GM12892 (cell line): ENCODE data around the gene DDC.
"Not testable (repeated sequence)": the region's sequence is repeated elsewhere in the genome, so short reads cannot be mapped to it uniquely, and the experiment has no call there.

ENCODE experiments used
- POLR2A ChIP-seq: IDR thresholded peaks from 2 replicates; pipeline ENCODE4 v1.6.1; 2011; ENCODE audit warnings: low read depth, low read length, control low read depth
- POLR2AphosphoS5 ChIP-seq: IDR thresholded peaks from 2 replicates; pipeline ENCODE4 v1.6.1; 2011; ENCODE audit warnings: low read depth, low read length, control low read depth
- TAF1 ChIP-seq: IDR thresholded peaks from 2 replicates; pipeline ENCODE4 v1.6.1; 2011; ENCODE audit warnings: low read depth, mild to moderate bottlenecking, control low read depth, low read length, borderline replicate concordance

DNA sequence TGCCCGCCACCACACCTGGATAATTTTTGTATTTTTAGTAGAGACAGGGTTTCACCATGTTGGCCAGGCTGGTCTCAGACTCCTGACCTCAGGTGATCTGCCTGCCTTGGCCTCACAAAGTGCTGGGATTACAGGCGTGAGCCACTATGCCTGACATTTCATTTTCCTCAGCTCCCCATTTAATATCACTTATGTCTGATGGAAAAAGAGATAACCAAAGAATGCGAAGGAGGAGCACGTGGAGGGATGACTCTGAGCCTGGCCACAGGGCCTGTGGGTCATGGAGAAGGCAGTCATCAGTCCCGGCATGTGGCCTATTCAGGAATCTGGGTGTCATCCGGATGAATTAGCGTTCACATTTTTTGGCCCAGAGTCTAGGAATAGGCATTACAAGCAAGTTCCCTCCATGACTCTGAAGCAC, 29.9 kb downstream of the DDC start:
- not testable (repeated sequence) for TF ChIP-seq POLR2A, POLR2AphosphoS5, TAF1
